Stimulated activated naive CD4-positive, alpha-beta T cell treated with Interleukin-2 at 50 U/mL for 16 hours (primary cell): Measurements from ENCODE around the gene GPC6.

Experiments used
- DNase-seq: peaks from one replicate; lab custom pipeline; 2025; lab: John Stamatoyannopoulos, UW

The GPC6 gene

DNA sequence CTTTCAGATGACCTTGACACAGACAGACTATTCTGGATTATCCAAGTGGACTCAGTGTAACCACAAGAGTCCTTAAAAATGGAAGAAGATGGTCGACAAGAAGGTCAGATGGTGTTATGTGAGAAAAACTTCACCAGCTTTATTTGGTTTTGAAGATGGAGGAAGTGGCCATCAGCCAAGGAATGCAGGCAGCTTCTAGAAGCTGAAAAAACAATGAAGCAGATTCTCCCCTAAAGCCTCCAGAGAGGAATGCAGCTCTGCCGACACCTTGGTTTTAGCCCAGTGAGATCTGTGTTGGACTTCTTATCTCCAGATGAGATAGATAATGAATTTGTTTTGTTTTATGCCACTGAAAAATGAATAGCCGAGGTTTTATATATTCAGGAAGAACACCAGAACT lies 751.4 kb downstream of the GPC6 start:
- no peak for DNase-seq

- no peak for DNase-seq
Measured at GRCh38 chr13:93981426-93981977, 754.9 kb downstream of the GPC6 start.

DNA sequence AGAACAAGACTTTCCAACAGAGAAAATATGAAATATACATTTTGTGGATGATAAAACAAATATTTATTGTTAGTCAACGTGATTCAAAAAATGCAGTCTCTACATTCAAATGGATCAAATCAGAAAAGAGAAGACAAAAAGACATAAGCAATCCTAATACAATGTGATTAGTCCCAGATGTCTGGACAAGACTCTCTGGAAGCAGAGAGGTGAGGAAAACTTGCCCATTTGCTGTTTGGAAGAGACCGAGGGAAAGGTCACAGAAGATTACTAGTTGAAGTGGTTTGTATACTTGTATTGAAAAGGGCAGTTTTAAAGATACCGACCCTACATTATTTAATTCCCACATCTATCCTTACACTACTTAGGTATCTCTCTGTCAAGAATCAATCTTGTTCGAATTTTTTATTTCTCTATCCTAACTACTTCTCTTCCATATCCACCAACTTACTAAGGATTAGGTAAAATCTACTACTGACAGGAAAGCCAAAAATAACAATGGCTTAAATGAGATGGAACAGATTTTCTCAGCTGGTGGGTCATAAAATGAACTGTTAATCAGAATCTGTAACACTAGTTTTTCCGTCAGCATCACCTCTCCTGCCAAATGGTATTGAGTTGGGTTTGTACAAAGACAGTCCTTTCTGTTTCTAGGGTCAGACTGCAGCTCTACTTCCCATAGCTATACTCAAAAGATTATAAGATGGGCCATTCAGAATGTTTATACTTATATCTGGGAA lies 755.7 kb downstream of the GPC6 start:
- no peak for DNase-seq

- no peak for DNase-seq
Measured at GRCh38 chr13:93984052-93984451, 757.4 kb downstream of the GPC6 start.

DNA sequence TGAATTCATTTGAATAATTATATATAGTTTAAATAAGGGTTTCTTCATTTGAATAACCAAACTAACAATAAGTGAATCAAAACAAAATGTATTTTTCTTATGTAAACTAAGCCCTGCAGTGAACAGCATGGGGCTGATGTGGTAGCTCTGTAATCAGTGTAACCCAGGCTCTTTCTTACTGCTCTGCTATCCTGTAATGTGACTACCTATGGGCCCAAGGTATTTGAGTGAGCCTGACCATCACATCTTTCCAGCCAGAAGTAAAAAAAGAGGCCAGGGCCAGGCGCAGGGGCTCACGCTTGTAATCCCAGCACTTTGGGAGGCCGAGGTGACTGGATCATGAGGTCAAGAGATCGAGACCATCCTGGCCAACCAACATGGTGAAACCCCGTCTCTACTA lies 758.3 kb downstream of the GPC6 start:
- DNase-seq = no peak

GRCh38 chr13:93987458-93987857 lies 760.9 kb downstream of the GPC6 start:
- DNase-seq = no peak

DNA sequence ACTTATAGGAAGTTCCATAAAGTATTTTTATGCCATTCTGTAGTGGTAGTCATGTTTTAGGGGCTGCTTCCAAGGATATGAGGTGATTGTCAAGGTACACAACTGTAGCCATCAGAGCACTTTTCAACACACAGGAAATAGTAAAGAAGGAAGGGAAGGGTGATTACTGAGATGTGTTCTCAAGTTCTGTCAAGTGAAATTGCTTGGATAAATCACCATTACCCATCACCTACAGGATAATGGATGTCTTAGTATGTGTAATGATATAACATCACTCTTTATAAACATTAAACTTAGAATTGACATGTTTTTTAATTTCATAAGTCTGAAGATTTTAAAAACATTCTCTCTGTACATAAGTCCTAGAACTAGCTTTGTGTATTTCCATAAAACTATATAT lies 765.0 kb downstream of the GPC6 start:
- no peak for DNase-seq

DNA sequence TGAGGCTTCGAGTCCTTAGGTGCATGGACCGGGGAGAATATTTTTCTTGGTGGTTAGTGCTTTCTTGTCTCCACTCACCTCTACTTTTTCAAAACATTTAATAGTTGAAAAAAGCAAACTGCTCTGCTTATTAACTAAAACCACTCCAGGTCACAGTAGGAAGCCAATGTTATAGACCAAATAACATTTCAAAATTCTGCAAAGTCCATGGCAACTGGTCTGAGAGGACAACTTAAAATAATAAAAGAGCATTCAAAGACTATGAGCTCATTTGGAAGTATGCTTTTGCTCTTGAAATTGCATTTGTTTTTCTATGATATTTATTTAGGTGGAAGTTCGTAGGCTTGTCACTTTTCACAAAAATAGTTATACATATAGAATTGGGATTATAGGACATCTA lies 769.9 kb downstream of the GPC6 start:
- DNase-seq = no peak

DNA sequence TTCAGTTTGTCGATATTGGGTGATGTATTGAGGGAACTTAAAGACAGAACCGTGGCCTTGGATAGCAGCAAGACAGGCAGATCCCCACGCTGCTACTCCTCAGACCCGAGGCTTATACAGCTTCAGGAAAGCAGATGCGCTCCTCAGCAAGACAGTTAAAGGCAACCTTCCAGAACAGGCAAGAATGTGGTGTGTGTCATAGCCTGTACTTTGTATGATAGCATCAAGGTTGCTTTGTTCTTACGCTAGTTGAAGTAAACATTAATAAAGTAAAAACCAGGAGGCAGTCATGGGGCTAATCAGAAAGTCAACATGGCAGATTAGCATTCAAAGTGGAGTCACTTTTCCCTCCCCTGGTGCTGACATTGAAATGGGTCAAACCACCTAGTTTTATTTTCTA lies 779.7 kb downstream of the GPC6 start:
- no peak for DNase-seq

GRCh38 chr13:94007072-94007471 lies 780.5 kb downstream of the GPC6 start:
- DNase-seq = no peak

DNA sequence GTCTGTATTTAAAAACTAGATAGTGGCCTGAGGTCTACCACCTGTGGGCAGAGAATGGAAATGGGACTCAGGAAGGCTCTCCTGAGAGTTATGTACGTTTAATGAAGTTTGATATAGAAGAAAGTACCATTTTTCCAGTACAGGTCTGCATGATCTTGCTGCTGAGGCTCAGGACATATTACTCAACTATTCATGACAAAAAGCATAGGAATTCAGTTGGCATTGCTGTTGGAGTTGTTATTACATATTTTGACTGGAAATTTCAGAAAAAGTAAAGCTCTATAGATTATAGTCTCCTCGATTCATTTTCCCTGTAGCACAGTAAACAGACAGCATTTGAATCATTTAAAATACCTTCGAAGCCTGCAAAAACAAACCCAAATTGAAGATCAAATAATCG lies 783.1 kb downstream of the GPC6 start:
- no peak for DNase-seq

GRCh38 chr13:94014461-94014860 lies 787.9 kb downstream of the GPC6 start:
- DNase-seq = no peak

GRCh38 chr13:94020426-94020825 lies 793.8 kb downstream of the GPC6 start:
- DNase-seq = no peak

- DNase-seq = no peak
Measured at GRCh38 chr13:94020833-94021232, 794.2 kb downstream of the GPC6 start.

DNA sequence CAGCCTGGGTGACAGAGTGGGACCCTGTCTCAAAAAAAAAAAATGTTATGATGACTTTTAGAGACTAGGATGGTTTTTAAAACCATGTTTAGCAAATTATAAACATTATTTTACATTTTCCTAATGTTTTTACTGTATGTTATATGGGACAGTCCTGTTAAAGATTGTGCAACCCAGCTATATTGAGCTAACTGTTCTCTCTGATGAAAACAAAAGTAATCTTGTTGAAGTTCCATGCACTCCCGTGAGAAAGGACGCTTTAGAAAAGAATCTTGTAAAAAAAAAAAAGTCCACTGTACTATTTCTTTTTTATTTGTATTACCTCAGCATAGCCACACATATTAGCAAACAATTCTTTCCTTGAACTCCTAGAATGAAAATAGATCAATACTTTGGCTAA lies 801.6 kb downstream of the GPC6 start:
- DNase-seq = no peak

GRCh38 chr13:94028650-94029049 lies 802.0 kb downstream of the GPC6 start:
- DNase-seq = no peak

DNA sequence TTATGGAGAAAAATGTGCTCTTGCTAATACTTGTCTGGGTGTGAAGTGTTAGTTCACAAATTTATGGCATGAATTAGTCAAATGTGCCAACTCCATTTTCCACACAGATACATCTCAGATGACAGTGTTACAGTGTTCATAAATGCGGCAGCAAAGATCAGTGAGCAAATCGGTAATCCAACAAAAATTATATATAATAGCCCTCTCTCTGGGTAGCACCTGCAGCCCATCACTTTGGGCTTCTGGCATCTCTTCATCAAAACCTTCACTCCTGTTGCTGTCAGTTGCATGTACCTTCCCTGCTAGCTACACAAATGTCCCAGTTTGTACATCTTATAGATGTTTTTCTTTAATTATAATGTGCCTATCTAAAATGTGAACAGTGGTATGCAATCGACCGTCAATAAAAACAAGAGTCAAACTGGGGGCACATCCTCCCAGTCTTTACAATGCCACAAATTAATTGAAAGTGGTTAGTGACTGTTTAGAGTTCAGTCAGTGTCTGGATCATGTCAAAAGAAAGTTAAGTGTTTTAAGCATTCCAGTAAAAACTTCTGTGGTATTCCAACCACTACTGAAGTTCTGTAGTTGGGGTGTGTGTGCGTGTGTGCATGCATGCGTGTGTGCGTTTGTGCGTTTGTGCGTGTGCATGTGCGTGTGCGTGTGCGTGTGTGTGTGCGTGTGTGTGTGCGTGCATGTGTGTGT lies 804.0 kb downstream of the GPC6 start:
- no peak for DNase-seq

DNA sequence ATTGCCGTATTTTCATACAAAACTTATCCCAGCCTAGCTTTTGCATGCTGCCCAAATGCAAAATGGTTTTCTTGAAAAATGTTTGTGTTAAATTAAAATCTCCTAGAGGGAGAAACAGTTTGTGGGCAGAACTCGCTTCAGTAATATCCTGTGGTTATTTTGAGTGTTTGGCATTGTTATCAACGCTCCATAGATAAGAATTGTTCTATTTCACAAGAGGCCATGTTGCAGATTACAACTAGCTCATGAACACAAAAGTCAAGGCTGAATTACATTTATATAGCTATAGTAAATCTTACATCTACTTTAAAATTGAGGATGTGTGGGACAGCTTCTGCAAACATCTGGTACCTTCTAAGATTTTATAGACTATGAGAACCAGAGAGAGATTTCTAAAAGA lies 805.0 kb downstream of the GPC6 start:
- no peak for DNase-seq

- DNase-seq = no peak
Measured at GRCh38 chr13:94033098-94033497, 806.5 kb downstream of the GPC6 start.

DNA sequence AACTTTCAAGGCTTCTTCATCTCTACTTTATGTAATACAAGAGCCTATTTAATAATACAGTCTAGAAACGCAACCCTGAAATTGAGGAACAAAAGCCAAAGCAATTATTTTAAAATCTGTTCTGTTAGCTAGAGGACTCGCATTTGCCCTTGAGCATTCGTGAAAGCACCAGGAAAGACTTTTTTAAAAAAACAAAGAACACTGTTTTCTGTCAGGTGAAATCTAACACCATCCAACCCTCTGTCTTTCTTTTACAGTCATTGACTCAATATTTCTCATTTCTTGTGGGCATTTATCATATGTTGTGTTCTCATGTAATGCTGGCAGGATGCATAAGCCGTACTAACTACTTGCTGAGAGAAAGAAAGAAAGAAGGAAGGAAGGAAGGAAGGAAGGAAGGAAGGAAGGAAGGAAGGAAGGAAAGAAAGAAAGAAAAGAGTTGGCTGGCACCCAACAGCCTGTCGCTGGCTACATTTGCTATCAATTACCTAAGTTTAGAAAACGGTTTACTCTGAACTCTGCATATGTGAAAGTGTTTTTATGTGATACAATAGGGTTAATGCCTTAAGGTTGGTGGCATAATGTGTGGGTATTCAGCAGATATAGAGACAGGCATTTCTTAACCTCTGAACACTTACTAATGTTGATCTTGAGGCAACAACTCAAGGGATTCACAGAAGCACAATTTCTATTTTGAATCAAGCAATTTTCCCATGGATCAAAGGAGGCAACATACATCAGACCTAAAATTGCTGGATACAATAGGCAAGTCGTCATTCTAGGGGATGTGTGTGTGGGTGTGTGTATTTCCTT lies 807.4 kb downstream of the GPC6 start:
- DNase-seq = no peak

DNA sequence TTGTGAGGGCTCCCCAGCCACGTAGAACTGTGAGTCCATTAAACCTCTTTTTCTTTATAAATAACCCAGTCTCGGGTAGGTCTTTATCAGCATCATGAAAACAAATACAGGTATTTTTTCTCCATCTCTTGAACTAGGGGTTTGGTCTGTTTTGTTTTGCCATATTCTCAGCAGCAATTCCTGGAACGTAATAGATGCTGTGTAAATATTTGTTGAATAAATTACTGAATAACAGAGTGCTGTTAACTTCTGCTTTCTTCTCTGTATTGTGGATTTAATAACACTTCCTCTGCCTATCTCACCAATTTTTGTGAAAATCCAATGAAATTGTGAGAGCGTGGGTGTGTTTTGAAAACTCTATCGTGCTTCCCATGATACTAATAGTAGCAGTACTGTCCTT lies 823.4 kb downstream of the GPC6 start:
- DNase-seq = no peak

DNA sequence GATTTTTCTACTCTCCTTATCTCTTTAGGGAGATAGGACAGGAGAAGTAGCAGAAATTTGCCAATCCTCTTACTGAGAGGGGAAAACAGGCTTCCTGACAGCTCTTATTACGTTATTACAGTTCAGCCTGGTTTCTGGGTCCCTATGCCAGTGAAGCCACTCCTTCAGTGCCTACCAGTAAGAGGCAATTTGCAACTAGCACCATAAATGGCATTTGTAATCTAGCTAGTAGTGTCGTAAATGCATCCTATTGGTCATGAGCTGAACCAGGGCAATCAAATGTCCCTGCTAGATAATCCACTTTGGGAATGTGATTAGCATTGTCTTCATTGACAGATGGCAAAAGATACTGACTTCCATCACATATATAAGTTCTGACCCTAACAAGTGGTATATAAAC lies 824.1 kb downstream of the GPC6 start:
- no peak for DNase-seq
